Peyer's patch (tissue), 4 donors: ENCODE measurements around the gene CDC42SE2.

Experiments
- CTCF ChIP-seq, 6 experiments: fragments of 450-650 bp in 4 of 6; fragments of 200-600 bp in 2 of 6; sonication (generic) in 1 of 6; IDR thresholded peaks; one replicate each; pipeline ENCODE4 v1.5.1; 2017 to 2019; ENCODE audit warnings: antibody characterized with exemption in 6 of 6, mild to moderate bottlenecking in 3 of 6, moderate library complexity in 1 of 6
- POLR2A ChIP-seq, 2 donors: fragments of 450-650 bp; IDR thresholded peaks; one replicate each; pipeline ENCODE4 v1.5.1; 2017; ENCODE audit warnings: antibody characterized with exemption in 2 of 2, mild to moderate bottlenecking in 2 of 2, moderate library complexity in 2 of 2

- TF ChIP-seq CTCF (IDR thresholded peaks at IDR 0.05): peak; percentile 73 to 92 (median 84)
- TF ChIP-seq POLR2A (IDR thresholded peaks at IDR 0.05): no peak
These were observed 153.5 kb downstream of the CDC42SE2 start for GRCh38 chr5:131417240-131417869.
